ENCODE results near the gene PGPEP1.

Gene PGPEP1

DNA sequence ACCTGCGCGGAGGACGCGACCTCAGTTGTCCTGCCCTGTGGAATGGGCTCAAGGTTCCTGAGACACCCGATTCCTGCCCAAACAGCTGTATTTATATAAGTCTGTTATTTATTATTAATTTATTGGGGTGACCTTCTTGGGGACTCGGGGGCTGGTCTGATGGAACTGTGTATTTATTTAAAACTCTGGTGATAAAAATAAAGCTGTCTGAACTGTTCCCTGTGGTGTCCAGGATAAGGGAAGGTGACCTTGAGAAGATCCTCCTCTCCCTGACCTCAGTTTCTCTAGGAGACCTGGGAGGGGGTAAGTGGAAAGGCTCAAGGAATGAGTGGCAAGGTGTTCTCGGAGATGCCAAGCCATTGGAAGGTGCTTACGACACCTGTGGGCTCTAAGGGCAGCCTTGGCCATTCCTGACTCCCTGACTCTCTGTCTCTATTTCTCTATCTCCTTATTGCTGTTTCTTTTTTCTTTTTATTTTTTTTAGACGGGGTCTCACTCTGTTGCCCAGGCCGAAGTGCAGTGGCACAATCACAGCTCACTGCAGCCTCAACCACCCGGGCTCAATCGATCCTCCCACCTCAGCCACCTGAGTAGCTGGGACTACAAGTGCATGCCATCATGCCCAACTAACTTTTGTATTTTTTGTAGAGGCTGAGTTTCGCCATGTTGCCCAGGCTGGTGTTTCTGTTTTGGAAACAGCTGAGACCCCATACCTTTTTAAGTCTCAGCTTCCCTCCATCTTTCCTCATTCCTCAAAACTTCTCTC, 48.7 kb downstream of the PGPEP1 start:
- no peak for DNase-seq
- peak overlapping the region; percentile 23 for H3K4me3 Mint-ChIP-seq
- CTCF ChIA-PET, result interaction anchor here (1.0 to 7.8 kb wide), 15 partner anchors 9 to 158 kb away, joined by 3 to 96 read pairs (median 7); partner anchors contain the start of genes LRRC25 and SSBP4
- H3K36me3 Mint-ChIP-seq, result no peaks in the 10 kb centered on the region
- no peaks in the 10 kb centered on the region for H3K9me3 Mint-ChIP-seq
- peaks cover 25% of the 10 kb centered on the region for H3K4me1 Mint-ChIP-seq
- H3K27me3 Mint-ChIP-seq, result peaks cover 100% of the 10 kb centered on the region
- H3K27ac Mint-ChIP-seq, result no peak overlapping the region

DNA sequence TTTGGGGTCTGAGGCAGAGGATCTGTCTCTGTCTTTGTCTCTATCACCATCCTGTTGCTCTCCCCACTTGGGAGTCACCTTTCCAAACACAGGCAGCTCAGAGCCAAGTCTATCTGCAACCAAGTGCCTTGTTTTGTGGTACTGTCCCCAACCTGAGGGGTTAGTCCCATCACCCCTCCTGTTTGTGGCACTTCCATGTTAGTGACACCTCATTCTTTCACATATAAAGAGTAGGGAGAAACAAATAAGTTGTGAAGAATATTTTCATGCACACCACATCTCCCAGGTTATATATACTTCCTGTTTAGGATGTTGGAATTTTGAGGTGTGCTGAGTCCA, 49.3 kb downstream of the PGPEP1 start:
- H3K36me3 Mint-ChIP-seq, result no peaks in the 10 kb centered on the region
- peaks cover 100% of the 10 kb centered on the region for H3K27me3 Mint-ChIP-seq
- CTCF ChIA-PET, result interaction anchor here (1.2 to 7.8 kb wide), 8 partner anchors 10 to 111 kb away, joined by 3 to 96 read pairs (median 10); partner anchors contain the start of gene SSBP4
- DNase-seq, result no peak
- no peak overlapping the region for H3K27ac Mint-ChIP-seq
- H3K4me1 Mint-ChIP-seq, result peaks cover 25% of the 10 kb centered on the region
- H3K4me3 Mint-ChIP-seq, result no peak overlapping the region
- no peaks in the 10 kb centered on the region for H3K9me3 Mint-ChIP-seq

DNA sequence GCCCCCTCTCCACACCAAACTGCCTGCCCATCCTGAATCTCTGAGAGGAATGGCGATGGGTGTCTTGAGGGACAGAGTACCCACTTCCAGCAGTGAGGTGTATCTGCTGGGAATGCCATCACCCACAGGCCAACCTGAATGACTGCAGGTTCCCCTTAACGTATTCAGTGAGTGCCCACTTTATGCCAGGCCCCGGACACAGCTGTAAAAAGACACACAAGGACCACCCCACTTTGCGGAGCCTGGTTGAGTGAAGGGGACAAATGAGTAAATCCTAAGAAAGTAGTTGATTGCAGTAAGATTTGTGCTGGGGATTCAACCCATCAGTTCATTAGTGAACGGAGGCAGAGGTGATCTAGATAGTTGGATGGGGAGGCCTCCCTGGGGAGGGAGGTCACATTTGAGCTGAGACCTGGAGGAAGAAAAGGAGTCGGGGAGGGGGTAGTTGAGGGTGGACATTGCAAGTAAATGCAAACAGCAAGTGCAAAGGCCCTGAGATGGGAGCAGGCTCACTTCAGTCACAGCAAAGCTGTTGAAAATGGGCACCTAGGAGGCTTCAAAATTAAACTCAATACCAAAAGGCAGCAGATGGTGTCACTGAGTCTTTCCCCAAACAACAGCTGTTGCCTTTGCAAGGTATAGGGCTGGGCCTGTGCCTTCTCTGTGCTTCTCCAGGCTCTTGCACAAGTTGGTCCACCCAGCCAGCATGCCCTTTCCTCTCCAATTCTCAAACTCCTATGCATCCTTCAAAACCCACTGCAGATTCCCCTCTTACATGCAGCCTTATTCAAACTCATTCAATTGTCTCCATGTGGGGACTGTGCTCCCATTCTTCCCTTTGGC, 49.9 kb downstream of the PGPEP1 start:
- no peaks in the 10 kb centered on the region for H3K36me3 Mint-ChIP-seq
- H3K9me3 Mint-ChIP-seq, result no peaks in the 10 kb centered on the region
- H3K4me1 Mint-ChIP-seq, result peaks cover 25% of the 10 kb centered on the region
- no peak overlapping the region for H3K4me3 Mint-ChIP-seq
- DNase-seq, result no peak
- CTCF ChIA-PET, result interaction anchor here (1.1 to 7.8 kb wide), 9 partner anchors 10 to 111 kb away, joined by 3 to 96 read pairs (median 8); partner anchors contain the start of gene SSBP4
- H3K27ac Mint-ChIP-seq, result no peak overlapping the region
- H3K27me3 Mint-ChIP-seq, result peaks cover 97% of the 10 kb centered on the region

DNA sequence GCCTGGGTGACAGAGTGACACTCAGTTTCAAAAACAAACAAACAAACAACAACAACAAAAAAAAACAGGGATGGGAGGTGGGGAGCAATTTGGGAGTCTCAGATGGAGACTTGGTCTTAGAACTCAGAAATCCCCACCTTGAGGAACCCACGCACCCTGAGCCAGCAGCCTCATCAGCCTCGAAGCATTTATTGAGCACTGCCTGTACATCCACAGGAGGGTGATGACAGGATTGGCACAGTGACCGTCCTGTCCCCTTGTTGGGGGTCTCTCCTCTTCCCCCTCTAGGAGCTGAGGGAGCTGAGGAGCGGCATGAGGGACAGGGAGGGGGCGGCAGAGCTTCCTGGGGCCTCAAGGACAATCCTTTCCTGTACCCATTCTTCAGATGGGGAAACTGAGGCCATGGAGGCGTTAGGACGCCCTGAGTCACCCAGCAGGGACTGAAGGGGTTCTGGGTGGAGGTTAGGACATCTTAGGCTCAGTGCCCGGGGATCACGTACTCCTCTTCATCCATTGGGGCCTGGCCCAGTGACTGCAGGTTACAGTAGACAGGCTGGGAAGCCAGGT, 51.2 kb downstream of the PGPEP1 start:
- DNase-seq, result no peak
- no peak overlapping the region for H3K27ac Mint-ChIP-seq
- no peaks in the 10 kb centered on the region for H3K36me3 Mint-ChIP-seq
- peaks cover 18% of the 10 kb centered on the region for H3K4me1 Mint-ChIP-seq
- H3K9me3 Mint-ChIP-seq, result no peaks in the 10 kb centered on the region
- CTCF ChIA-PET, result interaction anchor here (1.1 to 7.8 kb wide), 2 partner anchors 20 to 63 kb away, joined by 3 to 96 read pairs; no protein-coding TSS in a partner anchor
- H3K27me3 Mint-ChIP-seq, result peaks cover 97% of the 10 kb centered on the region
- no peak overlapping the region for H3K4me3 Mint-ChIP-seq

- H3K27ac Mint-ChIP-seq, result no peak overlapping the region
- DNase-seq, result no peak
- H3K9me3 Mint-ChIP-seq, result no peaks in the 10 kb centered on the region
- H3K27me3 Mint-ChIP-seq, result peaks cover 97% of the 10 kb centered on the region
- H3K4me3 Mint-ChIP-seq, result no peak overlapping the region
- H3K4me1 Mint-ChIP-seq, result peaks cover 16% of the 10 kb centered on the region
- CTCF ChIA-PET, result interaction anchor here (0.6 to 7.8 kb wide), 3 partner anchors 9 to 53 kb away, joined by 3 to 96 read pairs (median 3); no protein-coding TSS in a partner anchor
- H3K36me3 Mint-ChIP-seq, result no peaks in the 10 kb centered on the region
Observed at GRCh38 chr19:18392417-18392816, 52.0 kb downstream of the PGPEP1 start.

DNA sequence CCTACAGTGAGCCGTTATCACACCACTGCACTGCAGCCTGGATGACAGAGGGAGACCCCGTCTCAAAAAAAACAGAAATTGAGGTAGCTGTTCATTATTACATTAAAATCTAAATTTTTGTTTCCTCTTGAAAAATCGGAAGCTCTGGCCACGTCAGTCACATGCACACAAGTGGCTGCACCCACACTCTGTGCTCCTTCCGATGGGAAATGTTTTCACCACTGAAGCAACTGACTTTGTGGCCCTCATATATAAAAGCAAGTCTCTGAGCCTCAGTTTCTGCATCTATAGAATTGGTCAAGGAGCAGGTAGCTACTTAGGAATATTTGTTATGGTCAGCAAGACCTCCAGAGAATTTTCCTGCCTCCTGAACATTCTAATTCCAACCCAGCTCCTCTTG, 52.5 kb downstream of the PGPEP1 start:
- CTCF ChIA-PET, result interaction anchor here (0.6 to 1.1 kb wide), 2 partner anchors 9 to 53 kb away, joined by 3 read pairs; no protein-coding TSS in a partner anchor
- peaks cover 97% of the 10 kb centered on the region for H3K27me3 Mint-ChIP-seq
- no peak for DNase-seq
- H3K4me3 Mint-ChIP-seq, result no peak overlapping the region
- H3K36me3 Mint-ChIP-seq, result no peaks in the 10 kb centered on the region
- H3K27ac Mint-ChIP-seq, result no peak overlapping the region
- H3K9me3 Mint-ChIP-seq, result no peaks in the 10 kb centered on the region
- peaks cover 15% of the 10 kb centered on the region for H3K4me1 Mint-ChIP-seq

DNA sequence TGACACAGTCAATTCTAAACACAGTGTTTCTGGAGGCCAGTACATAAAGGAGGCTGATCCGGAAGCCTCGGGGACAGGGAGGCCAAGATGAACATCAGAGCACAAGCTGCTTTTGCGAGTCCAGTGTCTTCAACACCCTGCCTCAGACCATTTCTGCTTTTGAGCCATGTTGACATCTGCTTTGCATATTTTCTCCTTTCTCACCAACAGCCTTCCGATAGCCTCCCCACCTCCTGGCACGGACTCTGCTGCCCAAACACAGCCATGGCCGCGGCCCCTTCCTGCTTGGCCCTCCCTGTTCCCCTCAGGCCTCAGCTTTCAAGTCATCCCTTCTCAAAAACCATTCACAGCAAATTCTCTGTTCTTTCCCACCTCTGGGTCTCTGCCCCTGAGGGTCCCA, 53.4 kb downstream of the PGPEP1 start:
- H3K27me3 Mint-ChIP-seq, result peaks cover 97% of the 10 kb centered on the region

DNA sequence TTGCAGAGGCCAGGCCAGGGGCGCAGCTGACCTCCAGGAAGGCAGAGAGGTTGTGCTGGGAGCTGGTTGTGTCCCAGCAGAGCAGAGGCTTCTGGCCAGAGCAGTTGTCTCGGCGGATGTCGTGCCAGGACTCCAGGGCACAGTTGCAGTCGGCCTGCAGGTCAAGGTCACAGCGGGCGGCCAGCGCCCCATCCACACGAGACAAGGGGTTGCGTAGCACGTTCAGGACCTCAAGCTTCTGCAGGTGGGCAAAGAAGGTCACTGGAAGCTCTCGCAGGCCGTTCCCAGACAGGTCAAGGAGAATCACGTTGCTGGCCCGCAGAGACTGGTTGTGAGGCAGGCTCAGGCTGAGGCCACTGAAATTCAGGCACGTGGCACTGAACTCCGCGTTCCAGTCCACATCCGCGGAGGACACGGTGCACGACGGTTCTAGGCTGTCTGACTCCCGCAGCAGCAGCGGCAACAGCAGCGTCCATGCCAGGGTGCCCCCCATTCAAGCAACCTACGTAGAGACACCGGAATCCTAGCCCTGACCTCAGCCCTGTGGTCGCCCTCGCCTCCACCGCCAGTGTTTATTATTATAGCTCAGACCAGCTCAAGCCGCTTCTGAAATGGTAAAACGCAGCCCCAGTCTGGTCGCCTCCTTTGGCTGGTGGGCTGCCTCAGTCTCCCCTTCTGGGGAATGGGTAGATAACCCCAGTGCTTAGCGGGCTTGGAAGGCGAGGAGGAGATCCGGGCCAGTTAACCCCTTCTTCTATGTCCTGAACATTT, 56.3 kb downstream of the PGPEP1 start:
- no peaks in the 10 kb centered on the region for H3K9me3 Mint-ChIP-seq
- no peaks in the 10 kb centered on the region for H3K36me3 Mint-ChIP-seq
- DNase-seq, result no peak
- H3K27ac Mint-ChIP-seq, result no peak overlapping the region
- no peak overlapping the region for H3K4me3 Mint-ChIP-seq
- CTCF ChIA-PET, result interaction anchor here (1.3 to 2.9 kb wide), 2 partner anchors 13 to 125 kb away, joined by 3 to 10 read pairs; no protein-coding TSS in a partner anchor
- H3K4me1 Mint-ChIP-seq, result peaks cover 20% of the 10 kb centered on the region
- peaks cover 75% of the 10 kb centered on the region for H3K27me3 Mint-ChIP-seq

More for the DNA sequence above, 53.4 kb downstream of the PGPEP1 start:
- Mint-ChIP-seq H3K27ac (no peak overlapping the region), H3K9me3 (no peaks in the 10 kb centered on the region), H3K4me1 (peaks cover 7% of the 10 kb centered on the region), H3K4me3 (no peak overlapping the region), H3K36me3 (no peaks in the 10 kb centered on the region)
- CTCF ChIA-PET, result no interaction called here
- no peak for DNase-seq

DNA sequence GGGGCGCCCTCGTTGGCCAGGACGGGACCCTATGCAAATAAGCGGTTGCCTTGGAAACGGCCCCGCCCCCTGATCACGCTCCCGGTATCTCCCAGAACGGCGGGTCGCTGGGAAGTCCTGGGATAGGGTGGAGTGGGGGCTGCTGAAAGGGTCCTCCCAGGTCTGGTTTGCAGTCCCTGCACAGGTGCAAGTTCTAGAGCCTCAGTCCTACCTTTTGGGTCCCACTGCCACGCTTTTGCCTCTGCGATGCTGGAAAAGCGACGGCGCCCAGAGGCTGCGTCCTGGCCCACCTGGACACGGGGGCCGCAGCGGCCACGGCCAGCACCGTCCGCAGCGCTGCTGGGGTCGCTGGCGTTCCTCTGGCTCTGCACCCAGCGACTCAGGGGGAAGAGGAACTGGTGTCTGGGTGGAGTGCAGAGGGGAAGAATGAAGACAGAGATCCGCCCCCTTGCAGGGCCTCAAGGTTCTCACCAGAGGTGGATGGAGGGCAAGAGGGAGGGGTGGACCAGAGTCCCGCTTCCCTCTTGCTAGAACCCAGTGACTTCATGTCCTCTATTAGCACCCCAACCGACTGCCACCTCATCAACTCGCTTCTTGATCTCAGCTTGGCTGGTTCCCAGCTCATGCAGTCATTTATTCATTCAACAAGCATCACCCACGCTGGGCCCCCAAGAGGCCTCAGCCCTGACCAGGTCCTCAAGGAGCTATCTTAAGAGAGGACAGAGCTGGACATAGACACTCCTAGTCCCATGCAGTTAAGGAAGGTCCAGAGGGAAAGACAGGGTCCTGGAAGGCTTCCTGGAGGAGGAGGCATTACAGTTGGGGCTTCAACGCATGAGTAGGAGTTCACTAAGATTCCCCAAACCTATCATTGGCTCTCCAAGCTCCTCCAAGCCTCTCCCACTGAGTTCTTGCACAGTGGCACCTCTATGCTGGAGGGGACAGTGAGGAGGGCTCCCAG, 57.1 kb downstream of the PGPEP1 start, which contains the start of gene LRRC25:
Gene LRRC25 (minus strand): TSS at position 381 of the 961 bp plus-strand sequence. CDS start 659 bp downstream, outside the sequence.
- peaks cover 21% of the 10 kb centered on the region for H3K4me1 Mint-ChIP-seq
- CTCF ChIA-PET, result interaction anchor here (0.7 to 2.9 kb wide), 4 partner anchors 9 to 126 kb away, joined by 3 to 10 read pairs (median 6); partner anchors contain the start of gene GDF15
- peaks cover 72% of the 10 kb centered on the region for H3K27me3 Mint-ChIP-seq
- no peaks in the 10 kb centered on the region for H3K36me3 Mint-ChIP-seq
- H3K9me3 Mint-ChIP-seq, result no peaks in the 10 kb centered on the region
- no peak within 1 kb of the TSS for H3K27ac Mint-ChIP-seq
- peak; percentile 42 for DNase-seq
- H3K4me3 Mint-ChIP-seq, result no peak within 1 kb of the TSS

GRCh38 chr19:18399008-18399407, 58.6 kb downstream of the PGPEP1 start:
- no peak overlapping the region for H3K4me3 Mint-ChIP-seq
- H3K4me1 Mint-ChIP-seq, result peaks cover 21% of the 10 kb centered on the region
- H3K27ac Mint-ChIP-seq, result peak overlapping the region; percentile 11
- no peaks in the 10 kb centered on the region for H3K9me3 Mint-ChIP-seq
- no peak for DNase-seq
- H3K36me3 Mint-ChIP-seq, result no peaks in the 10 kb centered on the region
- CTCF ChIA-PET, result interaction anchor here (0.8 kb wide), 1 partner anchor 11 kb away, joined by 3 read pairs; no protein-coding TSS in a partner anchor
- peaks cover 61% of the 10 kb centered on the region for H3K27me3 Mint-ChIP-seq

GRCh38 chr19:18401580-18402112, 61.2 kb downstream of the PGPEP1 start:
- no peaks in the 10 kb centered on the region for H3K36me3 Mint-ChIP-seq
- H3K9me3 Mint-ChIP-seq, result no peaks in the 10 kb centered on the region
- peaks cover 38% of the 10 kb centered on the region for H3K27me3 Mint-ChIP-seq
- H3K27ac Mint-ChIP-seq, result peak overlapping the region; percentile 5
- no peak overlapping the region for H3K4me3 Mint-ChIP-seq
- DNase-seq, result no peak
- CTCF ChIA-PET, result interaction anchor here (0.7 to 2.4 kb wide), 5 partner anchors 9 to 13 kb away, joined by 3 to 8 read pairs (median 4); no protein-coding TSS in a partner anchor
- H3K4me1 Mint-ChIP-seq, result peaks cover 21% of the 10 kb centered on the region
